ENCODE results near the gene MYL10.

The MYL10 gene

DNA sequence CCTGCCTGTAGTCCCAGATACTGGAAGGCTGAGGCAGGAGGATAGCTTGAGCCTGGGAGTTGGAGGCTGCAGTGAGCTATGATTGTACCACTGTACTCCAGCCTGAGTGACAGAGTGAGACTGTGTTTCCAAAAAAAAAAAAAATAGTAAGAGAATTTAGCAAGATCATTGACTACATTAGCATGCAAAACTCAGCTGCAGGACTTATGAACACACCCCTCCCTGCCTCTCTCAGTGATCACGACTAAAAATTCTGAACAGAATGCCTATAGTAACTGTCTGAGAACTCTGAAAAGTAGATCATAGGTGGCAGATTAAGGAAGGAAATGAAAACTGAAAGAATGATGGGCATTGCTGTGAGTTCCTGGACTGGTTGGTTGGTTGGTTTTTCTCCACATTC lies 50.5 kb downstream of the MYL10 start:
- TF ChIP-seq, protein P1, sequence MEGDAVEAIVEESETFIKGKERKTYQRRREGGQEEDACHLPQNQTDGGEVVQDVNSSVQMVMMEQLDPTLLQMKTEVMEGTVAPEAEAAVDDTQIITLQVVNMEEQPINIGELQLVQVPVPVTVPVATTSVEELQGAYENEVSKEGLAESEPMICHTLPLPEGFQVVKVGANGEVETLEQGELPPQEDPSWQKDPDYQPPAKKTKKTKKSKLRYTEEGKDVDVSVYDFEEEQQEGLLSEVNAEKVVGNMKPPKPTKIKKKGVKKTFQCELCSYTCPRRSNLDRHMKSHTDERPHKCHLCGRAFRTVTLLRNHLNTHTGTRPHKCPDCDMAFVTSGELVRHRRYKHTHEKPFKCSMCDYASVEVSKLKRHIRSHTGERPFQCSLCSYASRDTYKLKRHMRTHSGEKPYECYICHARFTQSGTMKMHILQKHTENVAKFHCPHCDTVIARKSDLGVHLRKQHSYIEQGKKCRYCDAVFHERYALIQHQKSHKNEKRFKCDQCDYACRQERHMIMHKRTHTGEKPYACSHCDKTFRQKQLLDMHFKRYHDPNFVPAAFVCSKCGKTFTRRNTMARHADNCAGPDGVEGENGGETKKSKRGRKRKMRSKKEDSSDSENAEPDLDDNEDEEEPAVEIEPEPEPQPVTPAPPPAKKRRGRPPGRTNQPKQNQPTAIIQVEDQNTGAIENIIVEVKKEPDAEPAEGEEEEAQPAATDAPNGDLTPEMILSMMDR (IDR thresholded peaks at IDR 0.05; ENCODE audit: low read length, missing control alignments), result no peak
- no peak overlapping the region for H3K4me3 ChIP-seq (replicated peaks; ENCODE audit: low read depth, low read length)
- no peak for DNase-seq (ENCODE audit: low read depth)

DNA sequence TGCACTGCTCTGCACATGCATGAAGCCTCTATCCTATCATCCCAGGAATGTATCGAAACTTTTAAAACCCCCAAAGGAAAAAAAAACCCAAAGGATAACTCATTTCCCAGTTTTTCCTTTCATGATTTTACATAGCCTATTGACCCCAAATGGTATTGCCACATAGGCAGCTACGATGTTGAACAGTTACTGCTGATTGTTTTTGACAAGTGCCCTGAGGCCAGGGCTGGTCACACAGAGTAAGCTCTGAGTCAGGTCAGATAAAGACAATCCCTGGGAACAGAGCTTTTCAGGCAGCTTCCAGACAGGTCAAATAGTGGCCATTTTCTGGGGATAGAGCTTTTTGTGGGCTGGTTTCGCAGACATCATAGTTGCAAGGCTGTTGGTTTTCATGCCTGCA lies 52.1 kb downstream of the MYL10 start:
- H3K4me3 ChIP-seq (replicated peaks; ENCODE audit: low read depth, low read length), result no peak overlapping the region
- no peak for DNase-seq (ENCODE audit: low read depth)
- TF ChIP-seq, protein P1 (IDR thresholded peaks at IDR 0.05; ENCODE audit: low read length, missing control alignments), result no peak

DNA sequence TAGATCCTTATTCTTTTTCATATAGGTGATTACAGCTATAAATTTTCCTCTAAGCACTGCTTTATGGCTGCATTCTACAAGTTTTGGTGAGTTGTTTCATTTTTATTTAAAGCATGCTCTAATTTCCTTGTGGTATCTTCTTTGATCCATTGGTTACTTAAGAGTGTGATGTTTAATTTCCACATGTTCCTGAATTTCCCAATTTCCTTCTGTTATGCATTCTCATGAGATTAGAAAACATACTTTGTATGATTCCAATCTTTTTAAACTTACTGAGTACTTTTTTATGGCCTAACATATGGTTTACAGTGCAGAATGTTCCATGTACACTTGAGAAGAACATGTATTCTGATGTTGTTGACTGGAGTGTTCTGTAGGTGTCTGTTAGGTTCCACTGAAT lies 53.4 kb downstream of the MYL10 start:
- TF ChIP-seq, protein P1 (IDR thresholded peaks at IDR 0.05; ENCODE audit: low read length, missing control alignments), result no peak
- H3K4me3 ChIP-seq (replicated peaks; ENCODE audit: low read depth, low read length), result no peak overlapping the region
- peak; percentile 16 for DNase-seq (ENCODE audit: low read depth)

DNA sequence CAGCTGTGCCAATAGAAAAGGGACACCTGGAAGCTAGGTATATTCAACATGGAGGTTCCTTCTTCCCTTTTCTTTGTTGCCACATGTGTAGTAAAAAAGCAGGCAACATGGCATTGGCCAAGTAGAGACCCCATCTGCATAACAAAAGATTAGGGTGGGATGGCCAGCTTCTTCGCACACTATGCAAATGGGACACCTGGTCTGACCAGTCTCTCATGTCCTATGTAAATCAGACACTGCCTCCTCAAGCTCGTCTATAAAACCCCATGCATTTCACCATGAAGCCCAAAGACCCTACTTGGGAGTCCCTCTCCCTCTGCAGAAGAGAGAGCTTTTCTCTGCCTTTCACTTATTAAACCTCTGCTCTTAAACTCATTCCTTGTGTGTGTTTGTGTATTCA lies 53.9 kb downstream of the MYL10 start:
- DNase-seq (ENCODE audit: low read depth), result no peak
- no peak overlapping the region for H3K4me3 ChIP-seq (replicated peaks; ENCODE audit: low read depth, low read length)
- TF ChIP-seq, protein P1 (IDR thresholded peaks at IDR 0.05; ENCODE audit: low read length, missing control alignments), result no peak

DNA sequence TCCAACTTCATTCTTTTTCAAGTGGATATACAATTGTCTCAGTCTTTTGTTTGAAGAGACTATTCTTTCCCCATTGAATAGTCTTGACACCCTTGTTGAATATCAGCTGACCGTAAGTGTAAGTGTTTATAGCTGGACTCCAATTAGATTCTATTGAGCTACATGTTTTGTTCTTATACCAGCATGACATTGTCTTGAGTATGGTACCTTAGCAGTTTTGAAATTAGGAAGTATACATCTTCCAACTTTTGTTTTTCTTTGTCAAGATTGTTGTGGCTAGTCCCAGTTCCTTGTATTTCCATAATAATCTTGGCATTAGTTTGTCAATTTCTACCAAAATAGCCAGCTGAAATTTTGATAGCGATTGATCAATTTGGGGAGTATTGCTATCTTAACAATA lies 56.9 kb downstream of the MYL10 start:
- TF ChIP-seq, protein P1 (IDR thresholded peaks at IDR 0.05; ENCODE audit: low read length, missing control alignments), result no peak
- no peak for DNase-seq (ENCODE audit: low read depth)
- H3K4me3 ChIP-seq (replicated peaks; ENCODE audit: low read depth, low read length), result no peak overlapping the region

DNA sequence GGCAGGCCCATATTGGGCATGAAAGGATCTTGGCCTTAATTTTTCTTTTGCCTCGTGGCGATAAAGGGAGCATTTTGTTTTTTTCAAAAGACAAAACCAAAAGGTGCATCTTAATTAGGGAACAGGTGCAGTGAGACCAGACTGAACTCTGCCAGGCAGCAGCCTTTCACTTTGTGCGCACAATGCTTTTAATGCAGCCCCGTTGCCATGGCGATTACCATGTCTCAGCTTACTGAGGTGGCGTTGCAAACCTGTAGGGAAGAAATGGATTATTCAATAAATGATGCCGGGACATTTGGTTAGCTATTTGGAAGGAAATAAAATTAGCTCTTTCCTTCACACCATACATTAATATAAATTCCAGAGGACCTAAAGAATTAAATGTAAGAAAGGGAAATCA lies 61.9 kb downstream of the MYL10 start:
- DNase-seq (ENCODE audit: low read depth), result no peak
- no peak overlapping the region for H3K4me3 ChIP-seq (replicated peaks; ENCODE audit: low read depth, low read length)
- TF ChIP-seq, protein P1 (IDR thresholded peaks at IDR 0.05; ENCODE audit: low read length, missing control alignments), result no peak

DNA sequence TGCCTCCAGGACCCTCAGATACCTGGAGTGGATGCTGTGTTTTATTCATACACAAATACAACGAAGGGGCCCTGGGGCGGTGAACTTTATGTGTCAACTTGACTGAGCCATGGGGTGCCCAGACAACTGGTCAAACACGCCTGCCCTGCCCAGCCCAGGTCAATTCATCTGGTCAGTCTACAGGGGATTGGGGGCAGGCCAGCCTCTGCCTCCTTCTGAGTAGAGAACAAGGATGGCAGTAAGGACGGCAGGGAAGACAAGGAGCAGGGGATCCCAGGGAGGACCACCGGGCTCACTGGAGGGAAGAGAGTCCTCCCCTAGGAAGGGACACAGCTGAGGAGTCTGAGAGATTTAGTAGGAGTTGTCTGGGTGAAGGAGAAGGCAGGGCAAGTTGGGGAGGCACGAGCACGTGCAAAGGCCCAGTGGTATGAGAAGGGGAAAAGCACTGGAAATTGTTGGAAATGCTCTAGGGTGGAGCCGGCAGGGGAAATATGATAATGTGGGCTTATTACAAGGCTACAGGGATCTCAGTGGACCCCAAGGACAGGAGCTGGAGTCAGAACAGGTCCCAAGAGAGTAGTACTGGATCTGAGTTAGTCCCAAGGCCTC lies 63.4 kb downstream of the MYL10 start:
- TF ChIP-seq, protein P1 (IDR thresholded peaks at IDR 0.05; ENCODE audit: low read length, missing control alignments), result no peak
- no peak for DNase-seq (ENCODE audit: low read depth)
- H3K4me3 ChIP-seq (replicated peaks; ENCODE audit: low read depth, low read length), result no peak overlapping the region
